Measurements from ENCODE around the gene ITGA11. TPM values are rescaled to one million over a fixed set of nuclear protein-coding genes. Genes with fewer than 3 reads are reported as not detected.
"Not testable (repeated sequence)": the region's sequence is repeated elsewhere in the genome, so short reads cannot be mapped to it uniquely, and the experiment has no call there.

Gene ITGA11
- total RNA-seq, 2 experiments from 2014 or later, result 1.7 to 3.6 TPM

GRCh38 chr15:68426116-68426515 lies 5.8 kb downstream of the ITGA11 start:
- Mint-ChIP-seq H3K4me1 (ENCODE audit: low read depth) (no peaks in the 10 kb centered on the region), H3K9me3 (no peaks in the 10 kb centered on the region), H3K36me3 (ENCODE audit: low read depth) (no peaks in the 10 kb centered on the region), H3K27me3 (peaks cover 11% of the 10 kb centered on the region), H3K27ac (no peak overlapping the region), H3K4me3 (no peak overlapping the region)
- DNase-seq (no peak), ATAC-seq (no peak)
- TF ChIP-seq CTCF (IDR thresholded peaks at IDR 0.05), result no peak
- intact Hi-C loops (cut with micrococcal nuclease), result no loop called here
- CTCF ChIA-PET, result interaction anchor here (0.5 to 0.8 kb wide), 2 partner anchors 70 to 119 kb away, joined by 3 read pairs; no protein-coding TSS in a partner anchor
- POLR2A ChIA-PET, result no interaction called here

- intact Hi-C loops (cut with micrococcal nuclease), result no loop called here
- DNase-seq (no peak), ATAC-seq (no peak)
- H3K4me1 Mint-ChIP-seq (ENCODE audit: low read depth), result no peaks in the 10 kb centered on the region
- ChIA-PET POLR2A (no interaction called here), CTCF (no interaction called here)
- peaks cover 9% of the 10 kb centered on the region for H3K27me3 Mint-ChIP-seq
- no peak for TF ChIP-seq CTCF (IDR thresholded peaks at IDR 0.05)
- no peak overlapping the region for H3K27ac Mint-ChIP-seq
- H3K4me3 Mint-ChIP-seq, result no peak overlapping the region
- H3K36me3 Mint-ChIP-seq (ENCODE audit: low read depth), result no peaks in the 10 kb centered on the region
- no peaks in the 10 kb centered on the region for H3K9me3 Mint-ChIP-seq
Measured at GRCh38 chr15:68425428-68426060, 6.4 kb downstream of the ITGA11 start.

DNA sequence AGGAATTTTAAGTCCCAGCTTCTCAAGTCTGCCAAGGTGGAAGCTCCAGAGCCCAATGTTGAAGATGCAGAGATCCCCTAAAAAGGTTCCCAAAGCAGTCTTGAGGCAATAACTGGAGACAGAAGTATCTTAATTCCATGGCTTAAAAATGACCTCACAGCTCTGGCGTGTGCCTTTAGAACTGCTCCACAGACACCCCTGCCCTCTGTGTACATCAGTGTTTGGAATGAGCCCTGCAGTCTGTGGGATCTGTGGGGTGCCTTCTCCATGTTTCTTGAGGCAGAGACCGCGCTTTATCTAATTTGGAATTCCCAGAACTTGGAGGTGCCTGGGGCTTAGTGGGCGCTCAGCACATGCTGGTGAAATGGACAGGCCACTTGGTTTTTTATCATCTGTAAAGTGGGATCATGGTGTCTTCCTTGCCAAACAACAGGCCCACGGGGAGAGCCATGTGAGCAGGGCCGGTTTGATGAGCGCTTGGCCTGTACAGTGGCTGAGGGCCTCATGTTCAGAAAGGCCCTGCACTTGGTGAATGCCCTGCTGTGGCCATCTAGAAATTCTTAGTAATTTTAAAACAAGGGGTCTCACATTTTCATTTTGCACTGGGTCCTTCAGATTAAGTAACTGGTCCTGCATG lies 7.1 kb downstream of the ITGA11 start:
- TF ChIP-seq CTCF (IDR thresholded peaks at IDR 0.05), result no peak
- ChIA-PET POLR2A (interaction anchor here (0.6 kb wide), 1 partner anchor 478 kb away, joined by 3 read pairs; no protein-coding TSS in a partner anchor), CTCF (no interaction called here)
- Mint-ChIP-seq H3K9me3 (no peaks in the 10 kb centered on the region), H3K27ac (no peak overlapping the region), H3K36me3 (ENCODE audit: low read depth) (no peaks in the 10 kb centered on the region), H3K4me1 (ENCODE audit: low read depth) (no peaks in the 10 kb centered on the region), H3K27me3 (peaks cover 4% of the 10 kb centered on the region), H3K4me3 (no peak overlapping the region)
- intact Hi-C loops (cut with micrococcal nuclease), result no loop called here
- DNase-seq (no peak), ATAC-seq (no peak)

DNA sequence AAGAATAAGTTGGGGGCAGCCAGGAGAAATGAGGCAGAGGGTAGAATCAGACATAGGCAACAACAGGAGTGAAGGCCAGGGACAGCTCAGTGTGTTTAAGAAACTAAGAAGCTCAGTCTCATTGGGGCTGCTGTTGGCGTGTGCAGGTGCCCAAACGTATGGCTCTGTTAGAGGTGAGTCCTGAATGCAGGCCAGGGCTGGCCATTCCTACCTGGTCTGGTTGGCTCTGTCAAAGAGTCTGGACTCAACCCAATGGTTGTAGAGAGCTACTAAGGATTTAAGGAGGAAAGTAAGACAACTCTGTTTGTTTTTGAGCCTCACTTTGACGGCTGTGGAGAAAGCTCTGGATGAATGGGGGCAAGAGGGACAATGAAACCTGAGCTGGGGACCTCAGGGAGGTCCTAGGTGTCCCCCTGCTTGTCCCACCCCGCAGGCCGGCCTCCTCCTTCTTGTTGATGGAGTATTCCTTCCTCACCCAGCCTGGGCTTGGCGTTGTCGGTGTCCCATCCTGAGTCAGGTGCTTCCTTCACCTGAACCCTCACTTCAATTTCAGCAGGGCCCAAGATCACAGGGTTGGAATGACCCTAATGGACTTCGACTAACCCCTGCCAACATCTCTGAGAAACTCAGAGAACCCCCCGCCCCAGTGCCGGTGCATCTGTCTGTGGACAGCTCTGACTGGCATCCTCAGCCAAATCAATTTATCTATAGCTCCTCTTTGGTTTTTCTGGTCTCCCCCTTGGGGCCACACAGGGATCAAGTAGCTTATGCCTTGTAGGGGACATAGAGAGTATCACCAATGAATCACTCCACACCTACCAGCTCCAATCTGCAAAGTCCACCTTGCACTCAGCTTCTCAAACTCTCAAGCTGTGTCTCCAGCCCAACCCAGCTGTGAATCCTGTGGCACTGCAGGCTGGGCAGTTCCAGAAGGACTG lies 8.3 kb downstream of the ITGA11 start:
- no peak for ATAC-seq
- H3K4me1 Mint-ChIP-seq (ENCODE audit: low read depth), result no peaks in the 10 kb centered on the region
- no peak for DNase-seq
- TF ChIP-seq CTCF (IDR thresholded peaks at IDR 0.05), result no peak
- H3K27me3 Mint-ChIP-seq, result peaks cover 2% of the 10 kb centered on the region
- H3K4me3 Mint-ChIP-seq, result no peak overlapping the region
- ChIA-PET POLR2A (interaction anchor here (0.5 kb wide), 1 partner anchor 41 kb away, joined by 3 read pairs; no protein-coding TSS in a partner anchor), CTCF (interaction anchor here (1.0 kb wide), 1 partner anchor 116 kb away, joined by 3 read pairs; no protein-coding TSS in a partner anchor)
- no peaks in the 10 kb centered on the region for H3K36me3 Mint-ChIP-seq (ENCODE audit: low read depth)
- no peak overlapping the region for H3K27ac Mint-ChIP-seq
- intact Hi-C loops (cut with micrococcal nuclease), result no loop called here
- no peaks in the 10 kb centered on the region for H3K9me3 Mint-ChIP-seq

DNA sequence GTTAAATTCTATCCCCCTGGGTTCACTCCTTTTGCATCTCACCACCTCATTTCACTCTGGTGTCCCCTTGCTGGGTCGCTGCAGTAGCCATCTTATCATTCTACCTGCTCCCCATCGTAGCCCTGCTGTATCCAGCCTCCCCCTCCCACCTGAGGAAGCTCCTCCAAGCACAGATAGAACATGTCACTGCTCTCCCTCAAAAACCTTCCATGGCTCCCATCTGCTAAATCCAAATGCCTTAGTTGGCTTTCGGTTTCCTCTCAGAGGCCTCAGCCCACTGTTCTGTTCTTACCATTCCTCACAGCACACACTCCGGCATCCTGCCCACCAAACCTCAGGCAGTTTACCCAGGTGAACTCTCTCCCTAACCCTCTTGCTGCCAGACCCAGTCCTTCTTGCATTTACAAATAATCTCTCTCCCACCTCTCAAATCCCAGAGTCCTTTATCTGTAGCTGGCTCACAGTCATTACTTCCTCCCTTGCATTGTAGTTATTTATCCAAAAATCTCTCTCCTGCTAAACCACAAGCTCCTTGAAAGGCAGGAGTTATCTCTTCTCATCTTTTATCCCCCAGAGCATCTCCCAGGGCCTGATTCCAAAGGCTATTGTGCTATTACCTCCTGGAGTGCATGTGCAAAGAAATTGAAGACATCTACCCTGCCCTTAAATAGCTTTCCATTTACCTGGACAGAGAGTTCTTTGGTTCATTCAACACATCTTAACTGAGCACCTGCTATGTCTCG lies 9.4 kb downstream of the ITGA11 start:
- ATAC-seq; H3K27ac Mint-ChIP-seq; H3K4me3 Mint-ChIP-seq; DNase-seq; intact Hi-C loops (cut with micrococcal nuclease); H3K36me3 Mint-ChIP-seq (ENCODE audit: low read depth); H3K9me3 Mint-ChIP-seq; H3K27me3 Mint-ChIP-seq; H3K4me1 Mint-ChIP-seq (ENCODE audit: low read depth); POLR2A ChIA-PET: not testable (repeated sequence)
- CTCF ChIA-PET, result interaction anchor here (1.0 kb wide), 1 partner anchor 117 kb away, joined by 3 read pairs; no protein-coding TSS in a partner anchor

All from activated CD8-positive, alpha-beta T cell treated with anti-CD3 and anti-CD28 coated beads for 36 hours (primary cell).